ENCODE data around the gene NPHP1.
"Not testable (repeated sequence)": the region's sequence is repeated elsewhere in the genome, so short reads cannot be mapped to it uniquely, and the experiment has no call there.

NPHP1 gene

DNA sequence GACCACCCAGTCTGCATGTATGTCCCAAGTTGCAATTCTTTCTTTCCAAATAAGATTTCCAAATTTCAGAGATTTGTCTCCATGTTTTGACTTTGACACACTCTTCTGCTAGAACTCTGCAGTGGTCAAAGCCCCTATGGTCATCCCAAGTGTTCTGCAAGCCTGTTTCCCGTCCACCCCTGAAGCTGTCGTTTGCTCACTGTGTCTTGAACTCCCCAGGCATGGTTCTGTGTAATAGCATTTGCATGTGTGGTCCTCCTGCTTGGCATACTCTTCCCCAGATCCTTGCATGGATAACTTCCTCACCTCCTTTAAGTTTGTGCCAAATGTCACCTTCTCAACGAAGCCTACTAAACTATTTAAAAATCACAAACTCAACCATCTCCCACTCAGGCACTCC is 11.4 kb upstream of the NPHP1 start:
- H3K4me3 ChIP-seq (ENCODE audit: low read length), result no peak overlapping the region
- no peak overlapping the region for H3K27ac ChIP-seq (ENCODE audit: low read depth, low read length)
- H3K4me1 ChIP-seq (ENCODE audit: control insufficient read depth, insufficient read depth, low read length), result no peaks in the 10 kb centered on the region
- no peaks in the 10 kb centered on the region for H3K27me3 ChIP-seq (ENCODE audit: control insufficient read depth, insufficient read depth, low read length)
- no peaks in the 10 kb centered on the region for H3K36me3 ChIP-seq (ENCODE audit: control insufficient read depth, insufficient read depth, low read length)
- H3K9ac ChIP-seq (ENCODE audit: low read length), result no peak overlapping the region

DNA sequence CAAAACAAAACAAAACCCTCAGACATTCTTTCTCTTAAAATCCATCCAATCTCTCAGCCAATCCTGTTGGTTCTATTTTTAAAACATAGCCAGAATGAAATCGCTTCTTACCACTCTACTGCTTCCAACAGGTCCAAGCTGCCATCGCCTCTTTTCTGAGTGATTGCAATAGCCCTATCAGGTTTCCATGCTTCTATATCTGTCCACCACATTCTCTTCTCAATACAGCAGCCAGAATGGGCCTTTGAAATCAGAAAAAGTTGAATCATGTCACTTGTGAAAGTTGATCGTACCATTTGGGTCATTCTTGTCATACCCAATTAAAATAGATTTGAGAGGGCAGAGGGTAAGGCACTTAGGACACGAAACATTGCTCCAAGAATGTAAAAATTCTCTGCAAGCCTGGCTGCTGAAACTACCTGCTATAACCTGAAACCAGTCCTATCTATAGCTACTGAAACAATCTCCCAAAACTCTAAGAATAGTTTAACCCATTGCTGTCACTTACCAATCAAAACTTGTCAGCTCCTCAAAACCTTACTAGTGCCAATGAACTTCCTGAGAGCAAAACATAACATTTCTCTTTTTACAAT is 10.8 kb upstream of the NPHP1 start:
- no peaks in the 10 kb centered on the region for H3K27me3 ChIP-seq (ENCODE audit: control insufficient read depth, insufficient read depth, low read length)
- no peaks in the 10 kb centered on the region for H3K36me3 ChIP-seq (ENCODE audit: control insufficient read depth, insufficient read depth, low read length)
- no peak overlapping the region for H3K27ac ChIP-seq (ENCODE audit: low read depth, low read length)
- no peak overlapping the region for H3K4me3 ChIP-seq (ENCODE audit: low read length)
- H3K4me1 ChIP-seq (ENCODE audit: control insufficient read depth, insufficient read depth, low read length), result no peaks in the 10 kb centered on the region
- no peak overlapping the region for H3K9ac ChIP-seq (ENCODE audit: low read length)

DNA sequence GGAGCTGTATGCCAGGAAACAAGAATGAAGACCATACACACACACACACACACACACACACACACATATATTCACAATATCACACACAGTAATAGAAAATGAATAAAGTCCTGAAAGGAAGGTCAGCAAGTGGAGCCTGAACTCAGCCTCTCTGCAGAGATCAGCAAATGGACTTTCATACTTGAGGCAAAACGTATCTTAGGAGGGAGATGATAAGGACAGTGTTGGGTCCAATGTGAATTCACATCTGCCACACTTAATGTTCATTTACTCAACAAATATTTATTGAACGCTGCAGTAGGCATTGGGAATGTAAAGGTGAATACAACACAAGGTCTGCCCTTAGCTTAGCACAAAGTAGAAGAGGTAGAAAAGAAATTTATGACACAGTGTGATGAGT is 10.3 kb upstream of the NPHP1 start:
- Histone ChIP-seq H3K4me1 (ENCODE audit: control insufficient read depth, insufficient read depth, low read length) (no peaks in the 10 kb centered on the region), H3K27me3 (ENCODE audit: control insufficient read depth, insufficient read depth, low read length) (no peaks in the 10 kb centered on the region), H3K4me3 (ENCODE audit: low read length) (no peak overlapping the region), H3K36me3 (ENCODE audit: control insufficient read depth, insufficient read depth, low read length) (no peaks in the 10 kb centered on the region), H3K27ac (ENCODE audit: low read depth, low read length) (no peak overlapping the region), H3K9ac (ENCODE audit: low read length) (no peak overlapping the region)

GRCh38 chr2:110213522-110213921 is 8.7 kb upstream of the NPHP1 start:
- H3K4me1 ChIP-seq (ENCODE audit: control insufficient read depth, insufficient read depth, low read length); H3K27ac ChIP-seq (ENCODE audit: low read depth, low read length); H3K4me3 ChIP-seq (ENCODE audit: low read length); H3K27me3 ChIP-seq (ENCODE audit: control insufficient read depth, insufficient read depth, low read length); H3K9ac ChIP-seq (ENCODE audit: low read length); H3K36me3 ChIP-seq (ENCODE audit: control insufficient read depth, insufficient read depth, low read length): not testable (repeated sequence)

GRCh38 chr2:110211938-110212858 is 7.4 kb upstream of the NPHP1 start, which contains the start of gene MTLN:
MTLN (minus strand) TSS chr2:110212547; CDS start chr2:110212525, 22 bp downstream.
- no peaks in the 10 kb centered on the region for H3K36me3 ChIP-seq (ENCODE audit: control insufficient read depth, insufficient read depth, low read length)
- H3K9ac ChIP-seq (ENCODE audit: low read length), result peak within 1 kb of the TSS; percentile 43
- H3K4me1 ChIP-seq (ENCODE audit: control insufficient read depth, insufficient read depth, low read length), result no peaks in the 10 kb centered on the region
- H3K4me3 ChIP-seq (ENCODE audit: low read length), result peak within 1 kb of the TSS; percentile 83
- peak within 1 kb of the TSS; percentile 73 for H3K27ac ChIP-seq (ENCODE audit: low read depth, low read length)
- H3K27me3 ChIP-seq (ENCODE audit: control insufficient read depth, insufficient read depth, low read length), result no peaks in the 10 kb centered on the region

DNA sequence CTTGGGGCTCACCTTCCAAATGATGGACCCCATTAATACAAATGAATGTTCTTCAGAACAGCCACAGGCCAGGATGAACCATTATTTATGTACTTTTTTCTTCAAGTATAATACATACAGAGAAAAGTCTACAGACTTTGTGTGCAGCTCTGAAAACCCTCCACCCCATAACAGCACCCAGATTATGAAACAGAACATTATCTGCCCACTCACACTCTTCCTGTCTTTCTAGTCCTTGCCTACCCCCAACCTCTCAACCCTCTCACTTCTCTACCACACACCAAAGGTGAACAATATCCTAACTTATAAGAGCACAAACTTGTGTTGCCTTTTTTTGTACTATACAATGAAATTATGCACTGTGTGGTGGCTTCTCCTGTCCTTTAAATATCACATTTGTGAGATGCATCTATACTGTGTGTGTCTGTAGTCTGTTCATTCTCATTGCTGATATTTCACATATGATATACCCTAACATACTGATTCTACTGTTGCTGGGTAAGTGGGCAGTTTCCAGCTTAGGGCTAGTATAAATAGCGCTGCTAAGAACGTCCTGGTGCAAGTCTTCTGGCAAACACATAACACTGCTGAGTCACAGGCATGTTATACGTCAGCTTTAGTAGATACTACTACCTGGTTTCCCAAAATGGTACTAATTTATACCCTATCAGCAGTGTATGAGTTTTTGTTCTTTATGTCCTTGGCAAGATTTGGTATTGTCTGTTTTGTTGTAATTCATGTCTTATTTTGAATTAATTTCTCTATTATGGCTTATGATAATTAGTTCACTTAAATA is 1.0 kb upstream of the NPHP1 start:
- Histone ChIP-seq H3K36me3 (ENCODE audit: control insufficient read depth, insufficient read depth, low read length) (no peaks in the 10 kb centered on the region), H3K27ac (ENCODE audit: low read depth, low read length) (no peak overlapping the region), H3K9ac (ENCODE audit: low read length) (no peak overlapping the region), H3K4me3 (ENCODE audit: low read length) (no peak overlapping the region), H3K27me3 (ENCODE audit: control insufficient read depth, insufficient read depth, low read length) (no peaks in the 10 kb centered on the region), H3K4me1 (ENCODE audit: control insufficient read depth, insufficient read depth, low read length) (peaks cover 6% of the 10 kb centered on the region)

GRCh38 chr2:110198016-110198415 is 6.8 kb downstream of the NPHP1 start:
- no peaks in the 10 kb centered on the region for H3K36me3 ChIP-seq (ENCODE audit: control insufficient read depth, insufficient read depth, low read length)
- no peak overlapping the region for H3K4me3 ChIP-seq (ENCODE audit: low read length)
- H3K4me1 ChIP-seq (ENCODE audit: control insufficient read depth, insufficient read depth, low read length), result no peaks in the 10 kb centered on the region
- no peak overlapping the region for H3K9ac ChIP-seq (ENCODE audit: low read length)
- H3K27ac ChIP-seq (ENCODE audit: low read depth, low read length), result no peak overlapping the region
- H3K27me3 ChIP-seq (ENCODE audit: control insufficient read depth, insufficient read depth, low read length), result no peaks in the 10 kb centered on the region

GRCh38 chr2:110197452-110197851 is 7.4 kb downstream of the NPHP1 start:
- Histone ChIP-seq H3K4me1 (ENCODE audit: control insufficient read depth, insufficient read depth, low read length) (no peaks in the 10 kb centered on the region), H3K27me3 (ENCODE audit: control insufficient read depth, insufficient read depth, low read length) (no peaks in the 10 kb centered on the region), H3K36me3 (ENCODE audit: control insufficient read depth, insufficient read depth, low read length) (no peaks in the 10 kb centered on the region), H3K27ac (ENCODE audit: low read depth, low read length) (no peak overlapping the region), H3K4me3 (ENCODE audit: low read length) (no peak overlapping the region), H3K9ac (ENCODE audit: low read length) (no peak overlapping the region)

GRCh38 chr2:110190169-110190568 is 14.6 kb downstream of the NPHP1 start:
- H3K27me3 ChIP-seq (ENCODE audit: control insufficient read depth, insufficient read depth, low read length); H3K27ac ChIP-seq (ENCODE audit: low read depth, low read length); H3K36me3 ChIP-seq (ENCODE audit: control insufficient read depth, insufficient read depth, low read length); H3K4me3 ChIP-seq (ENCODE audit: low read length); H3K9ac ChIP-seq (ENCODE audit: low read length); H3K4me1 ChIP-seq (ENCODE audit: control insufficient read depth, insufficient read depth, low read length): not testable (repeated sequence)

GRCh38 chr2:110182449-110182848 is 22.4 kb downstream of the NPHP1 start:
- Histone ChIP-seq H3K4me1 (ENCODE audit: control insufficient read depth, insufficient read depth, low read length) (no peaks in the 10 kb centered on the region), H3K36me3 (ENCODE audit: control insufficient read depth, insufficient read depth, low read length) (no peaks in the 10 kb centered on the region), H3K4me3 (ENCODE audit: low read length) (no peak overlapping the region), H3K27me3 (ENCODE audit: control insufficient read depth, insufficient read depth, low read length) (no peaks in the 10 kb centered on the region), H3K27ac (ENCODE audit: low read depth, low read length) (no peak overlapping the region), H3K9ac (ENCODE audit: low read length) (no peak overlapping the region)

- Histone ChIP-seq H3K27me3 (ENCODE audit: control insufficient read depth, insufficient read depth, low read length) (no peaks in the 10 kb centered on the region), H3K36me3 (ENCODE audit: control insufficient read depth, insufficient read depth, low read length) (no peaks in the 10 kb centered on the region), H3K4me1 (ENCODE audit: control insufficient read depth, insufficient read depth, low read length) (no peaks in the 10 kb centered on the region), H3K4me3 (ENCODE audit: low read length) (no peak overlapping the region), H3K9ac (ENCODE audit: low read length) (no peak overlapping the region), H3K27ac (ENCODE audit: low read depth, low read length) (no peak overlapping the region)
These were observed 24.8 kb downstream of the NPHP1 start for GRCh38 chr2:110180036-110180435.

DNA sequence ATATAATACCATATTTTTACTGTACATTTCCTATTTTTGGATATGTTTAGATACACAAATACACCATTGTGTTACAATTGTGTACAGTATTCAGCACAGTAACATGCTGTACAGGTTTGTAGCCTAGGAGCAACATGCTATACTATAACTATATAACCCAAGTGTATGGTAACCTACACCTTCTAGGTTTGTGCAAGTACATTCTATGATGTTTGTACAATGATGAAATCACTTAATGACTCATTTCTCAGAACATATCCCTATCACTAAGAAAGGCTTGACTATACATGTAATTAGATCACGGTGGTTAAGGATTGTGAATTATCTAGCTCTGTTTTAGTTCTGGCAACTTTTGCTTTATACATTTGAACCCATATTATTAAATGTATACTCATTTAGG is 31.3 kb downstream of the NPHP1 start:
- no peaks in the 10 kb centered on the region for H3K36me3 ChIP-seq (ENCODE audit: control insufficient read depth, insufficient read depth, low read length)
- H3K4me1 ChIP-seq (ENCODE audit: control insufficient read depth, insufficient read depth, low read length), result no peaks in the 10 kb centered on the region
- H3K27ac ChIP-seq (ENCODE audit: low read depth, low read length), result no peak overlapping the region
- H3K9ac ChIP-seq (ENCODE audit: low read length), result no peak overlapping the region
- no peaks in the 10 kb centered on the region for H3K27me3 ChIP-seq (ENCODE audit: control insufficient read depth, insufficient read depth, low read length)
- H3K4me3 ChIP-seq (ENCODE audit: low read length), result no peak overlapping the region
